GM12891 (cell line): Measurements from ENCODE around the gene PRKN.

Experiments
- POLR2A ChIP-seq: IDR thresholded peaks from 2 replicates; pipeline ENCODE4 v1.6.1; 2011; ENCODE audit warnings: low read depth, low read length, control low read depth
- POU2F2 ChIP-seq: IDR thresholded peaks from 2 replicates; pipeline ENCODE4 v1.6.1; 2011; ENCODE audit warnings: low read depth, mild to moderate bottlenecking, control low read depth, low read length, moderate library complexity
- TAF1 ChIP-seq: IDR thresholded peaks from 2 replicates; pipeline ENCODE4 v1.6.1; 2011; ENCODE audit warnings: low read depth, low read length, control low read depth

- no peak for TF ChIP-seq POLR2A
- TF ChIP-seq TAF1: no peak
- TF ChIP-seq POU2F2: no peak
Measured at GRCh38 chr6:162153120-162153519, 574.4 kb downstream of the PRKN start.
